ENCODE data around the gene FOXJ2.
"Not testable (repeated sequence)": the region's sequence is repeated elsewhere in the genome, so short reads cannot be mapped to it uniquely, and the experiment has no call there.

FOXJ2 gene

GRCh38 chr12:8011331-8011730 lies 21.2 kb upstream of the FOXJ2 start:
- DNase-seq (ENCODE audit: insufficient read length) = no peak
- TF ChIP-seq POLR2A (IDR thresholded peaks at IDR 0.05; ENCODE audit: low read depth, low read length) (no peak), TAF1 (IDR thresholded peaks at IDR 0.05; ENCODE audit: borderline replicate concordance, low read depth, low read length) (no peak), POLR2AphosphoS5 (IDR thresholded peaks at IDR 0.05; ENCODE audit: low read depth, low read length) (no peak)

GRCh38 chr12:8012651-8013309 lies 19.7 kb upstream of the FOXJ2 start:
- DNase-seq (ENCODE audit: insufficient read length) = no peak
- TF ChIP-seq TAF1 (IDR thresholded peaks at IDR 0.05; ENCODE audit: borderline replicate concordance, low read depth, low read length) (no peak), POLR2A (IDR thresholded peaks at IDR 0.05; ENCODE audit: low read depth, low read length) (no peak), POLR2AphosphoS5 (IDR thresholded peaks at IDR 0.05; ENCODE audit: low read depth, low read length) (no peak)
- no peak for FAIRE-seq

More at GRCh38 chr12:8011331-8011730, 21.2 kb upstream of the FOXJ2 start:
- no peak for FAIRE-seq

- no peak for DNase-seq (ENCODE audit: insufficient read length)
- FAIRE-seq = no peak
- TF ChIP-seq TAF1 (IDR thresholded peaks at IDR 0.05; ENCODE audit: borderline replicate concordance, low read depth, low read length) = no peak
- no peak for TF ChIP-seq POLR2A (IDR thresholded peaks at IDR 0.05; ENCODE audit: low read depth, low read length)
Observed at GRCh38 chr12:8014836-8015235, 17.7 kb upstream of the FOXJ2 start.

- FAIRE-seq; DNase-seq (ENCODE audit: insufficient read length): not testable (repeated sequence)
Observed at GRCh38 chr12:8018213-8018612, 14.3 kb upstream of the FOXJ2 start.

GRCh38 chr12:8018666-8019581 lies 13.6 kb upstream of the FOXJ2 start:
- no peak for FAIRE-seq
- DNase-seq (ENCODE audit: insufficient read length) = peak; percentile 25
- no peak for TF ChIP-seq TAF1 (IDR thresholded peaks at IDR 0.05; ENCODE audit: borderline replicate concordance, low read depth, low read length)
- no peak for TF ChIP-seq POLR2A (IDR thresholded peaks at IDR 0.05; ENCODE audit: low read depth, low read length)
- no peak for TF ChIP-seq POLR2AphosphoS5 (IDR thresholded peaks at IDR 0.05; ENCODE audit: low read depth, low read length)

DNA sequence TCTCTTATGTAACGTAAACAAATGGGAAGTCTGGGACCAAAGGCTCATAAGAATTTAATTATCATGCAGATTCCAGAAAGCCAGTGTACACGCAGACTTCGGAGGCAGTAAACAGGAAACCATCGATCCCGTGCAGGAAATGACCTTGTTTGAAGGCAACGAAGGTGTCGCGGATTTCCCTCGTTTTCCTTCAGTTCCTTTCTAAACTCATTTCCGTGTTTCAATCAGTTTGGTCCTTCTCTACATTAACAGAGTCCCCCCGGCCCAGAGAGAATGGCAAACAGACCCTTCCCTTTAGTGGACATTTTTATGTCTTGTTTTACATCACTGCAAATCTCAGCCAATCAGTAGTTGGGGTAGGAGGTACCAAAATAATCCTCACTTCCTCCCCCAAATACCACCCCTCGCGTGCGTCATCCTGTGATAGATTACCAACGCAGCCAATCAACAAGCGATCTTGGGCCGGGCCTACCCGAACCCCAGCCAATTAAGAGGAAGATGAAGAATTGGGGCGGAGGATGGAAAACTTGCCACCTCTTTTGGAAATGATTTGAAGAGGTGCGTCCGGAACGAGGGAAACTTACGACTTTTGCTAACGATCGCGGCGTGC lies 6.1 kb upstream of the FOXJ2 start:
- peak; percentile 52 for TF ChIP-seq TAF1 (IDR thresholded peaks at IDR 0.05; ENCODE audit: borderline replicate concordance, low read depth, low read length)
- peak; percentile 73; the same call in 1 of the 2 replicates for TF ChIP-seq POLR2A (IDR thresholded peaks at IDR 0.05; ENCODE audit: low read depth, low read length)
- peak; percentile 81 for TF ChIP-seq POLR2AphosphoS5 (IDR thresholded peaks at IDR 0.05; ENCODE audit: low read depth, low read length)
- FAIRE-seq (no peak), DNase-seq (ENCODE audit: insufficient read length) (peak; percentile 86)

DNA sequence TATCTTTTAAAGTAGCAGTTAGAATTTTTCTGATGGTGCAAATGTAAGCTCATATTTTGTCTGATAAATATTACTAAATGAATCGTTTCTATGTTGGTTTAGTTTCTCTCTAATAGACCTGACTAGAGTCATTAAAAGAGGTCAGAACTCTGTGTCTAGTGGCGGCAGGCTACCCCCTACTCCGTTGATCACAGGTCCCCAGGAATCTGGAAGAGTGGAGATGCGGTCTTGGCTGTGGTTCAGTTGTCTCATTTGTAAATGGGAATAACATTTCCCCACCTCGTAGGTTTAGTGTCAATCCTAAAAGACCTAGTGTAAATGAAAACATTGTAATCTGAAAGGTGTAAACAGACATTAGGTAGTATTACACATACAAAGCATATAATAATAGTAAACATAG lies 4.7 kb upstream of the FOXJ2 start:
- no peak for FAIRE-seq
- no peak for DNase-seq (ENCODE audit: insufficient read length)
- TF ChIP-seq POLR2A (IDR thresholded peaks at IDR 0.05; ENCODE audit: low read depth, low read length) (no peak), TAF1 (IDR thresholded peaks at IDR 0.05; ENCODE audit: borderline replicate concordance, low read depth, low read length) (no peak), POLR2AphosphoS5 (IDR thresholded peaks at IDR 0.05; ENCODE audit: low read depth, low read length) (no peak)

GRCh38 chr12:8028267-8028666 lies 4.2 kb upstream of the FOXJ2 start:
- no peak for TF ChIP-seq POLR2AphosphoS5 (IDR thresholded peaks at IDR 0.05; ENCODE audit: low read depth, low read length)
- no peak for FAIRE-seq
- no peak for DNase-seq (ENCODE audit: insufficient read length)

GRCh38 chr12:8030189-8030588 lies 2.3 kb upstream of the FOXJ2 start:
- TF ChIP-seq TAF1 (IDR thresholded peaks at IDR 0.05; ENCODE audit: borderline replicate concordance, low read depth, low read length) = no peak
- no peak for TF ChIP-seq POLR2AphosphoS5 (IDR thresholded peaks at IDR 0.05; ENCODE audit: low read depth, low read length)
- no peak for TF ChIP-seq POLR2A (IDR thresholded peaks at IDR 0.05; ENCODE audit: low read depth, low read length)
- DNase-seq (ENCODE audit: insufficient read length) = no peak
- FAIRE-seq = no peak

- FAIRE-seq; DNase-seq (ENCODE audit: insufficient read length): not testable (repeated sequence)
Observed at GRCh38 chr12:8031017-8031416, 1.5 kb upstream of the FOXJ2 start.

GRCh38 chr12:8031872-8032241 lies 659 bp upstream of the FOXJ2 start:
- DNase-seq (ENCODE audit: insufficient read length) (no peak), FAIRE-seq (peak; percentile 24)
- TF ChIP-seq POLR2AphosphoS5 (IDR thresholded peaks at IDR 0.05; ENCODE audit: low read depth, low read length) (no peak), TAF1 (IDR thresholded peaks at IDR 0.05; ENCODE audit: borderline replicate concordance, low read depth, low read length) (no peak), POLR2A (IDR thresholded peaks at IDR 0.05; ENCODE audit: low read depth, low read length) (no peak)
